HG03442 (cell line): ENCODE data around the gene HIBADH.
"Not testable (repeated sequence)": the region's sequence is repeated elsewhere in the genome, so short reads cannot be mapped to it uniquely, and the experiment has no call there.

ENCODE experiments used
- ATAC-seq: cut with Tn5 transposase; IDR thresholded peaks from one replicate; pipeline ENCODE4 v1.9.1; 2021; ENCODE audit warnings: mild to moderate bottlenecking, moderate library complexity; ENCODE audit not compliant: unreplicated experiment

HIBADH gene

DNA sequence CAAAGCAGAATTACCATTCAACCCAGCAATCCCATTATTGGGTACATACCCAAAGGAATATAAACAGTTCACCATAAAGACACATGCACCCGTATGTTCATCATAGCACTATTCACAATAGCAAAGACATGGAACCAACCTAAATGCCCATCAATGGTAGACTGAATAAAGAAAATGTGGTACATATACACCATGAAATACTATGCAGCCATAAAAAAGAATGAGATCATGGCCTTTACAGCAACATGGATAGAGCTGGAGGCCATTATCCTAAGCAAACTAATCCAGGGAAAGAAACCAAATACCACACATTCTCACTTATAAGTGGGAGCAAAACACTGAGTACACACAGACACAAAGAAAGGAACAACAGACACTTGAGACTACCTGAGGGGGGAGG is 23.6 kb downstream of the HIBADH start:
- ATAC-seq = not testable (repeated sequence)

- no peak for ATAC-seq
Measured at GRCh38 chr7:27636326-27637006, 26.2 kb downstream of the HIBADH start.

DNA sequence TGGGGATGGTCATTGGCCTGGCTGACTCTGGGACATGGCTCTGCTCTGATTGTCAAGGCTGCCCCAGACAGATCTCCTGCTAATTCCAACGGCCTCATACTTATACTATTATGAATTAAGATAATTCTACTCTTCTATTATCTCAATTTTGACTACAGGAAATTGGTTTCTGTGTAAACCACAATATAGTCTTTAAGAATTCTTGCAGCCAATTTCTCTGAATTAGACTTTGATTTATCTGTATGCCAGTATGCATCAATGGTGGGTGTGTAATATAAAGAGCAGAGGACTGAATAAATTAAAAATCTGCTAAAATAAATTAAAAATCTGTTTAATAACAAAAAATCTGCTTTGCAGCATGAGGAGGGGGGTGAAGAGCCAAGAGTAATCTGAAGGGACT is 27.0 kb downstream of the HIBADH start:
- ATAC-seq = no peak

DNA sequence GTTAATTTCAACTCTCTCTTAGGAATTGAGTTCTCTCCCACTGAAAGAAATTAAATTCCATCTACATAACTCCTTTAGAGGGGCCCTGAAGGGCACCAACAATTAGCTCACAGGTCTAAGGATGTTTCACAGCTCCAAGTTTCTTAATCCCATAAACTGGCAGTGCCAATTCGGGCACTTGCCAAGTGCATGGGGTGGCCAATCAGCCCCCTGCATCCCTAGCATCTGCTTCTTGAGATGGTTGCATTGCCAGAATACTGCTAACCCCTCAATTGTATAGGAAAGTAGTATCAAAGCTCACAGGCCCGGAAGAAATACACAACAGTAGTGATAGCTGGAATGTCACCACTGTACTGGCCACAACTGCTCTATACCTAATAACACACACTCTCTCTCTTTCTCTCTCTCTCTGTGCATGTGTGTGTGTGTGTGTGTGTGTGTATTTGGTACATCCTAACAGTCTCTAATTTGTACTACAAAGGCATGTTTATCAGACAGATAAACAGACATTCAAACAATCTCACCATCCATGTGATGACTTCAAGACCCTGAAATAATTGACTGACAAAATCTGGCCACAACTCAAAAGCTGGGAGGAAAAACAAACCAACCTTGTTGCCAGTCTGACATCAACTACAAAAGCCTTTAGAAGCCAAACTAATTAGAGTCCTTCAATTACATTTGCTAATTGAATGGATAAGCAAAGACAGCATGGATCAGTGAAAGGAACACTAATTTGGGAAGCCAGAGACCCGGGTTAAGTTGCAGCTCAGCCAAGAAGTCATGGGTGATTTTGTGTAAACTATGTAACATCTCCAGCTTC is 27.8 kb downstream of the HIBADH start:
- no peak for ATAC-seq

DNA sequence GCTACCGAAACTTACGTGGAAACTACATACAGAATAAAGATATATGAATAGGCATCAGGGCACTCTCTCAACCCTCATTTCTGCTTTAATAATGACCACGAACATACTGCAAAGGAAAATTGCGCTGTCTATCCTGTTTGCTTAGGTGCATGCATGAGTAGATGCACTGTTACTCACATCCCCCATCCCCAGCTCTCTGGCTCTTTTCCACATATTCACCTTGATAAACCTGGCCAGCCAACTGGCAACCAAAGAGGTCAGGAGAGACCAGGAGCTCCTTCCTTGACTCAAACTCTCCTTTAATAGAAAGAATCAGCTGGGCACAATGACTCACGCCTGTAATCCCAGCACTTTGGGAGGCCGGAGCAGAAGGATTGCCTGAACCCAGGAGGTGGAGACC is 29.6 kb downstream of the HIBADH start:
- ATAC-seq = no peak

GRCh38 chr7:27631391-27631790 is 31.3 kb downstream of the HIBADH start:
- no peak for ATAC-seq

GRCh38 chr7:27627146-27627545 is 35.5 kb downstream of the HIBADH start:
- no peak for ATAC-seq

DNA sequence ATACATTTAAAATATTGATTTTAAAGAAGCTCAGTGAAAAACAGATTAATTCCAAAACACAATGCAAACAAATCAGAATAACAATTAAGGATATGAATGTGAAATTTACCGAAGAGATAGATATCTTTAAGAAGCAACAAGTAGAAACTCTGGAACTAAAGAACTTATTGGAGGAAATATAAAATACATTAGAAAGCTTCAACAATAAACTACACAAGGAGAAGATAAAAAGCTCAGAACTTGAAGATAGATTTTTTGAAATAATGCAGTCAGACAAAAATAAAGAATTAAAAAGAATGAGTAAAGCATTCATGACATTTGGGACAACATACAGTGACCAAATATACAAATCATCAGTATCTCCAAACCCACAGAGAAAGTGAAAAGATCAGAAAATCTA is 43.2 kb downstream of the HIBADH start:
- no peak for ATAC-seq

DNA sequence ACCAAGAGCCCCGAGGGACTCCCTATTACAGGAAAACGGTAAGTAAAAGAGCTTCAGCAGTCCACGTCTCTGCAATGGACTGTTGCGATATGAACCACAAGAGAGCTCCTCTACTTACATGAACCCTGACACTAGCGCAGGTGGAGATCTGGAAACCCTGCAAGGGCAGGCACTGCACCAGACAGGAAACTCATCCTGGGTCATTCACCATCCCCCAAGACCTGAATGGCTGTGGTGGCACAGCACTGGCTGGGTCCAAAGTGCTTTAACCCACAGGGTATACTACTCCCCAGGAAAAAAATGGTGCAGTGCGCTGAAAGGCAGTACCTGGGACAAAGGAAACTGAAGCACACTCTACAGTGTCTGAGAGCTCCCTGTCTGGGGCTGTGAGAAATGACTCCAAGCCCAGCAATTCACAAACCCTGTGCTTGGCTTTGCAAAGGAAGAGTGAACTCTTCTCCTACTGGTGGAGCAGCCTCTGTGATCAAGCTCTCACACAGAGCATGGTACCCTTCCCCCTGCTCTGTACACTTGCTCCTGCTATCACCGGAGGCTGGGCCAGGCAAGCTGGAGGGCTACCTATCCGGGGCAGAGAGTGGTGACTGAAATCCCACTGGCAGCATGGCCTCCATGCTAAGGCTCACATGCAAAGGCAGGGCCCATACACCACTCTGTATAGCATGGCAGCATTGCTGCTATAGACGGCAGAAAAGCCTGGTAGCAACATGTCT is 44.9 kb downstream of the HIBADH start:
- ATAC-seq = no peak

- no peak for ATAC-seq
Measured at GRCh38 chr7:27616914-27617548, 45.7 kb downstream of the HIBADH start.

DNA sequence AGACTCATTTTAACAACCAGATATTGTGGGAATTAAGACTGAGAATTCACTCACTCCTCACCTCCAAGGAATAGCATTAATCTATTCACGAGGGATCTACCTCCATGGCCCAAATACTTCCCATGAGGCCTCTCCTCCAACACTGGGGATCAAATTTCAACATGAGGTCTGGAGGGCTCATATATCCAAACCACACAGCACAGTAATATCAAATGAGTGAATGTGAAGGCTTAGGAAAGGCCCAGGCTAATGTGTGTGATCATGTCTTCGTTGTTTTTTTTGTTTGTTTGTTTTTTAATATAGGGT is 46.5 kb downstream of the HIBADH start:
- ATAC-seq = no peak

DNA sequence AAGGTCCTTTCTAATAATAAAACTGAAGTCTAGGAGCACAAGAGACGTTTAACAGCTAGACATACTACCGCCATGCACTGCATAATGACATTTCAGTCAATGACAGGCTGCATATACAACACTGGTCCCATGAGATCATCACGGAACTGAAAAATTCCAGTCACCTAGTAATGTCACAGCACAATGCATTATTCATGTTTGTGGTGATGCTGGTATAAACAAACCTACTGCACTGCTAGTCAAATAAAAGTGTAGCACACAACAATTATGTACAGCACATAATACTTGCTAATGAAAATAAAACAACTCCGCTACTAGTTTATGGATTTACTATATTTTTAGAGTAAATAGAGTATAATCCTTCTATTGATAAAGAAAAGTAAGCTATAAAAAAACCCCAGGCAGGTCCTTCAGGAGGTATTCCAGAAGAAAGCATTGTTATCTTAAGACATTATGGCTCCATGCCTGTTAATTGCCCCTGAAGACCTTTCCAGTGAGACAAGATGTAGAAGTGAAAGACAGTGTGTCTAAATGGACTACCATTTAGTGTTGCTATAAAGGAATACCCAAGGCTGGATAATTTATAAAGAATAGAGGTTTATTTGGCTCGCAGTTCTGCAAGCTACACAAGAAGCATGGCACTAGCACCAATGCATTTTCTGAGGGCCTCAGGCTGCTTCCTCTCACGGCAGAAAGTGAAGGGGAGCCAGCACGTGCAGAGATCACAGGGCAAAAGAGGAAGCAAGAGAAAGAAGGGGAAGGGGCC is 47.1 kb downstream of the HIBADH start:
- ATAC-seq = no peak

GRCh38 chr7:27614095-27614494 is 48.6 kb downstream of the HIBADH start:
- ATAC-seq = no peak

- ATAC-seq = no peak
Measured at GRCh38 chr7:27611059-27611458, 51.6 kb downstream of the HIBADH start.

DNA sequence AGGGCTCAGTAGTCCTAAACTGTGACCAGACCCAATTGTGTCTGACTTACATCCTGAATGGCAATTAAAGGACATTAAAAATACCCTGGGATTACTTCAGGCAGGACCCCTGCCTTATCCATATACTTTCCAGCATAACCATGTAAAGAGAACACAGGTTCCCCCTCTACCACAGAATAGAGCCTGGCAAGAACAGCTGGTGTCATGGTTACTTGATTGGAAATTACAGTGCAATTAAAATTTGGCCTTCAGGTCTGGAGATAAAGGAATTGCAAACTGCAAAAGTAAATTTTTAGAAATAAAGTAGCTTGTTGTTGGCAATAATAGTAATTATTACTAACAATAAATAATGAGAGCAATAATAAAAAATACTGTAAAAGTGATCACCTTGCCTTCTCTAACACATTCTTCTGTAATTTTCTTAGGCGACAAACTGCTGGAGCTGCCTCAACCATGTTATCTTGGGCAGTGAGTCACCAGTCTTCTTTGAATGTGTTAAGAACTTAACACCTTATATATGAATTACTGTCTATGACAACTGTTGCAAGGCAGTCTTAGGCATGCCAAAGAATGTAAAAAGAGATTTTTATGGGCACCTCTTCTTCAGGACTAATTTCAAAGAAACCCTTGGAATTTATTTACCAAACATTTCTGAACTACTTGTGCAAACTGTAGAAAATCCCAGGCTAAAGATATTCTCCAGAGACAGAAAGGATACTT is 53.7 kb downstream of the HIBADH start:
- ATAC-seq = no peak

- no peak for ATAC-seq
Measured at GRCh38 chr7:27607210-27607606, 55.5 kb downstream of the HIBADH start.

DNA sequence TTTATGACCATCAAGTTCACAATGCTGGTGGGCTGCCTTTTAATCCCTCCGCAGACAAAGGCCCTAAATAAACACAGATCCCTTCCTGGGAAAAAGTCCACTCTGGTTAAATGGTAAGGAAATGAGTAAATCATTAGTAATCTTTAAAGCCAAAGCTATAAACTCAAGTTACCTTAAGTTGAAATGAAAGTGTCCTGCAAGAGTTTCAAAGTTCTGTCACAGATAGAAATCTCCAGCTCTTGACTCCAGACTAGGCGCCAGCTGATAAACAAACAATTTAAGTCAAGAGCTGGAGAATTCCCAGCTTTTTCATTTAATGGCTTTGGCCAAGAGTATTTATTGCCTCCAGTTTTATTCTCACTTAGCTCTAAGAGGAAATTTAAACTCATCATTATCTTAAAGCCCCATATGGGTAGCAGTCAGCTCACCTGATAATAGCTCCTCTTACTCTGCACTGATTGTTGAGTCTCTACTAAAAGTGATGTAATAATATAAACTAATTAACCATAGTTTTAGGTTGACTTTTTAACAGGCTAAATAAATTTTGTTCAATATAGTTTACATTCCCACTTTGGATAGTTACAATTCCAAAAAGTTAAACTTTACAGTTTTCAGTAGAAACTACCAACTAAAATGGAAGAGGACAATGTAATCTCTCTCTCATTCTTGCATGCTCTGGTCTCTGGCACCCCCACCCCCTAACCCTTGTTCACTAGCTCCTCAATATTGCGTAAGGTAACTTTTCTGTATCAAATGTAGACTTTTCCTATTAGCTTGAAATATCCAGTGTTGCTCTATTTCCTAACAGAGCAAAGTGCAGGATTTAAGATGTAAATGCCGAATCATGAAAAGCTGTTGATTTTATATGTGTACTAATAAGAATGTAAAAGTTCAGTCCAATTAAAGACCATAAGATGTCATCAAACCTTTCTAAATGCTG is 56.1 kb downstream of the HIBADH start:
- no peak for ATAC-seq

DNA sequence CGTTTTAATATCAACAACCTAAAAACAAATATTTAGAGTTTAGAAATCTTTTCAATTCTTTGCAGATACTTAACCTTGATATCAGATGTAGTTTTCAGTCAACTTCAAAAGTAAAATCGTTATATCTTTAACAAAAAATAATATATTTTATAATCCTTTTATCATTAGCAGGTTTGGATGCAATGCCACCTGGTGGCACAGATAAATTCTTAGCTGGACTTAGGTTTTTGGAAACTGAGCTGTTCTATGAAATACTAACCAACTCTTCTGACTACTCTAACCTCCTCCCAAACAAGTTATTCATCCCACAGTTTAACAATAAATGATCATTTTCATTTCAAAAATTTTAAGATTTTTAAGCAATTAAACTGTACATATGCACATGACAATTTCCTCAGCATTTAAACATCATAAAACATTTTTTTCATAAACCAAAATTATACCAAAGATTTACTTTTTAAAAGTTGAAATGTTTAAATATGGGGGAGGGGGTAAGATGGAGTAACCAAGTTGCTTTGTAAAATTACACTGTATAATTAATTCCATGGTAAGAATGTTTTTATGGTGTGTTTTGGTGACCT is 56.9 kb downstream of the HIBADH start:
- no peak for ATAC-seq

GRCh38 chr7:27605283-27605682 is 57.4 kb downstream of the HIBADH start:
- no peak for ATAC-seq
